HepG2 (cell line): Measurements from ENCODE around the gene DTX4. TPM values are rescaled to one million over a fixed set of nuclear protein-coding genes. Genes with fewer than 3 reads are reported as not detected.

Source experiments
- ATAC-seq: fragments of 200-7000 bp; cut with Tn5 transposase; 3 replicates; pipeline ENCODE4 v1.9.1; 2020; ENCODE audit warnings: mild to moderate bottlenecking, moderate library complexity
- BruUV-seq: library from RNA; stranded (reverse); fragments of 400-500 nt; replicated peaks from 2 replicates; lab custom pipeline; 2021; lab: Mats Ljungman, UMichigan
- CTCF ChIA-PET: fragments of 300-600 bp; formaldehyde crosslinking; extraction: SDS; loops from one replicate; lab custom pipeline; 2021; ENCODE audit warnings: low total read pairs, inconsistent platforms, low intra/inter-chr PET ratio; lab: Yijun Ruan, JAX
- POLR2A ChIA-PET: fragments of 350-600 bp; sonication (Branson Sonifier 250); formaldehyde crosslinking; loops from one replicate; lab custom pipeline; 2020; ENCODE audit warnings: antibody characterized with exemption, inconsistent platforms; lab: Yijun Ruan, JAX
- DNase-seq: peaks from one replicate; pipeline ENCODE4 v3.0.0-alpha.2; 2015; ENCODE audit warnings: low spot score
- FAIRE-seq: peaks from 3 replicates; lab custom pipeline; 2011; peaks lifted over from hg19 to GRCh38; lab: Jason Lieb, UNC
- H2AFZ ChIP-seq: one replicate; pipeline ENCODE4 v1.6.1; 2011; ENCODE audit warnings: low read length, inconsistent platforms
- H3K27ac ChIP-seq: fragments of 300-600 bp; 3 replicates; pipeline ENCODE4 v1.8.0; 2011; ENCODE audit warnings: mixed run types, mild to moderate bottlenecking, mixed read lengths, low read length, inconsistent platforms; ENCODE audit not compliant: insufficient read depth; ENCODE audit errors: extremely low read length
- H3K27me3 ChIP-seq, 2 experiments: fragments of 200-600 bp in 1 of 2; 2 replicates in 1 of 2; 3 replicates in 1 of 2; pipeline versions ENCODE4 v1.6.0 to v1.8.0; 2011; ENCODE audit warnings: low read length in 2 of 2, mild to moderate bottlenecking in 2 of 2, moderate library complexity in 2 of 2, inconsistent platforms in 1 of 2; ENCODE audit not compliant: insufficient read depth in 2 of 2, control insufficient read depth in 1 of 2
- H3K36me3 ChIP-seq, 2 experiments: fragments of 200-600 bp in 1 of 2; replicated peaks in 1 of 2; 2 replicates in 1 of 2; 3 replicates in 1 of 2; pipeline versions ENCODE4 v1.5.1 to v1.8.0; 2011; ENCODE audit warnings: low read length in 2 of 2, inconsistent platforms in 1 of 2; ENCODE audit not compliant: insufficient read depth in 2 of 2, control insufficient read depth in 1 of 2
- H3K4me1 ChIP-seq: 2 replicates; pipeline ENCODE4 v1.5.1; 2012; ENCODE audit warnings: low read length, inconsistent platforms; ENCODE audit not compliant: insufficient read depth
- H3K4me2 ChIP-seq: 2 replicates; pipeline ENCODE4 v1.6.0; 2011; ENCODE audit warnings: low read depth, low read length, inconsistent platforms
- H3K4me3 ChIP-seq, 3 experiments: fragments of 200-600 bp in 1 of 3; sonication (generic), shearing (Covaris generic) in 1 of 3; replicated peaks in 1 of 3; 2 replicates each; pipeline ENCODE4 v1.5.1; 2011 to 2016; ENCODE audit warnings: low read length in 3 of 3, inconsistent platforms in 2 of 3, low read depth in 2 of 3, mild to moderate bottlenecking in 2 of 3, control low read depth in 1 of 3, mixed read lengths in 1 of 3; ENCODE audit not compliant: insufficient read depth in 1 of 3
- H3K79me2 ChIP-seq: one replicate; pipeline ENCODE4 v1.6.1; 2011; ENCODE audit warnings: low read length, inconsistent platforms; ENCODE audit not compliant: insufficient read depth
- H3K9ac ChIP-seq: 2 replicates; pipeline ENCODE4 v1.6.0; 2011; ENCODE audit warnings: mild to moderate bottlenecking, low read depth, low read length, inconsistent platforms; ENCODE audit not compliant: insufficient read depth
- H3K9me3 ChIP-seq: 2 replicates; pipeline ENCODE4 v1.5.1; 2012; ENCODE audit warnings: mild to moderate bottlenecking, low read length
- H4K20me1 ChIP-seq: 2 replicates; pipeline ENCODE4 v1.6.0; 2011; ENCODE audit warnings: inconsistent platforms, mild to moderate bottlenecking, low read length, moderate library complexity; ENCODE audit not compliant: insufficient read depth
- CHCHD3 ChIP-seq: sonication (generic); formaldehyde crosslinking; IDR thresholded peaks from 2 replicates; pipeline ENCODE4 v1.8.0; 2022; ENCODE audit warnings: mild to moderate bottlenecking, missing genetic modification reagents, moderate library complexity
- FOXP1 ChIP-seq, 2 experiments: fragments of 450-650 bp in 1 of 2; IDR thresholded peaks; 2 replicates each; pipeline ENCODE4 v1.6.1; 2017 to 2018; ENCODE audit warnings: antibody characterized with exemption in 1 of 2
- IKZF1 ChIP-seq: fragments of 450-650 bp; IDR thresholded peaks from 2 replicates; pipeline ENCODE4 v1.7.1; 2016
- NCOR1 ChIP-seq: fragments of 200-600 bp; sonication (generic); IDR thresholded peaks from 2 replicates; pipeline ENCODE4 v1.7.0; 2017; ENCODE audit warnings: antibody characterized with exemption, low read length, borderline replicate concordance
- SKI ChIP-seq: fragments of 450-650 bp; IDR thresholded peaks from one replicate; pipeline ENCODE4 v1.6.1; 2018; ENCODE audit warnings: mild to moderate bottlenecking; ENCODE audit not compliant: partially characterized antibody
- SMAD3 ChIP-seq: sonication (generic); formaldehyde crosslinking; IDR thresholded peaks from 2 replicates; pipeline ENCODE4 v1.4.0; 2020; ENCODE audit warnings: missing genetic modification reagents
- SRSF4 ChIP-seq: fragments of 200-400 bp; formaldehyde crosslinking; IDR thresholded peaks from one replicate; pipeline ENCODE4 v1.6.1; 2018; ENCODE audit warnings: mild to moderate bottlenecking, low read depth, low read length, moderate library complexity; ENCODE audit not compliant: poor library complexity, severe bottlenecking
- ZBTB39 ChIP-seq: sonication (generic); formaldehyde crosslinking; IDR thresholded peaks from 2 replicates; pipeline ENCODE4 v1.5.0; 2020; ENCODE audit warnings: missing genetic modification reagents
- ZNF562 ChIP-seq: sonication (generic); formaldehyde crosslinking; IDR thresholded peaks from 2 replicates; pipeline ENCODE4 v1.8.0; 2022; ENCODE audit warnings: missing genetic modification reagents, borderline replicate concordance
- ZNF746 ChIP-seq: sonication (generic); formaldehyde crosslinking; IDR thresholded peaks from 2 replicates; pipeline ENCODE4 v1.8.0; 2022; ENCODE audit warnings: mild to moderate bottlenecking, missing genetic modification reagents
- WGBS: methylation state at CpG from one replicate; pipeline ENCODE4 v1.1.6; 2017; ENCODE audit warnings: low lambda C conversion rate; 5-methylcytosine and 5-hydroxymethylcytosine counted together
- in situ Hi-C: cut with HindIII; loops from 2 replicates; pipeline ENCODE4 v1.10.0; 2017; ENCODE audit warnings: low pct_unique_long_range_greater_than_20kb; ENCODE audit not compliant: extremely low pct_ligation_motif_present
- intact Hi-C: fragments of 100-400 bp; cut with micrococcal nuclease; formaldehyde crosslinking; loops from one replicate; pipeline ENCODE4 v1.10.0; 2022; ENCODE audit not compliant: unreplicated experiment
- polyA plus RNA-seq, 8 experiments: library from polyadenylated mRNA; depleted of rRNA in 3 of 8; stranded (reverse) in 7 of 8; unstranded in 1 of 8; fragments of >200 nt; fragmentation: Illumina TruSeq in 4 of 8; extraction: Trizol in 4 of 8; gene quantifications; 2 replicates each; pipeline versions ENCODE4 v1.2.1 to v1.2.3, GENCODE V29; 2011 to 2016; ENCODE audit warnings: low read depth in 4 of 8, missing spikeins in 1 of 8, mixed read lengths in 1 of 8; ENCODE audit not compliant: insufficient read depth in 1 of 8
- total RNA-seq, 5 experiments: library from RNA; depleted of rRNA; stranded (reverse); fragments of >200 nt; fragmentation: Illumina TruSeq; extraction: Trizol; gene quantifications; 2 replicates each; pipeline ENCODE4 v1.2.3, GENCODE V29; 2016; ENCODE audit warnings: low read depth in 1 of 5
- TF ChIP-seq, protein P1 (sequence below): sonication (generic); formaldehyde crosslinking; conservative IDR thresholded peaks from 2 replicates; pipeline ENCODE4 v1.4.0; 2020; ENCODE audit warnings: mild to moderate bottlenecking, missing genetic modification reagents, moderate library complexity

The DTX4 gene
- total and polyA plus RNA-seq, 2 of the 13 experiments (the other 11 are each of a cell fraction or from before 2014, with no cell fraction given): 0.67 to 5.6 TPM

DNA sequence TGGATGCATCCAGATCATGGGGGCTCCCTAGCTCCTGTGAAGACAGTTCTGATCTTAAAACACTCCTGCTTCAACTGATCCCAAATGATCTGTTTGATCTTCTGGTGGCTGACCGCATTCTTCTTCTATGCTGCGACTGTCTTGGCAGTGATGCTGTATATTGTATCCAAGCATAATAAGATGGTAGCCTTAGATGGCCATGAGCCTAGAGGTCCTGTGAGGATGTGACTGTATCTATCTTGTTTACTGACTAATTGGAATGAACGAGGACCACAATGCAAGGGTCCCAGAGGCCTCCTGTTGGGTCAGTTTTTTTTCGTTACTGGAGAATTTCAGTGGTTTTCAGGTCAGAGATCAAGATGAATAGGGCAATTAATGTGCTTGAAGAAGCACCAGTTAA, 47.9 kb downstream of the DTX4 start (continued):
- TF ChIP-seq ZBTB39 (no peak), SKI (no peak)
- TF ChIP-seq, protein P1, sequence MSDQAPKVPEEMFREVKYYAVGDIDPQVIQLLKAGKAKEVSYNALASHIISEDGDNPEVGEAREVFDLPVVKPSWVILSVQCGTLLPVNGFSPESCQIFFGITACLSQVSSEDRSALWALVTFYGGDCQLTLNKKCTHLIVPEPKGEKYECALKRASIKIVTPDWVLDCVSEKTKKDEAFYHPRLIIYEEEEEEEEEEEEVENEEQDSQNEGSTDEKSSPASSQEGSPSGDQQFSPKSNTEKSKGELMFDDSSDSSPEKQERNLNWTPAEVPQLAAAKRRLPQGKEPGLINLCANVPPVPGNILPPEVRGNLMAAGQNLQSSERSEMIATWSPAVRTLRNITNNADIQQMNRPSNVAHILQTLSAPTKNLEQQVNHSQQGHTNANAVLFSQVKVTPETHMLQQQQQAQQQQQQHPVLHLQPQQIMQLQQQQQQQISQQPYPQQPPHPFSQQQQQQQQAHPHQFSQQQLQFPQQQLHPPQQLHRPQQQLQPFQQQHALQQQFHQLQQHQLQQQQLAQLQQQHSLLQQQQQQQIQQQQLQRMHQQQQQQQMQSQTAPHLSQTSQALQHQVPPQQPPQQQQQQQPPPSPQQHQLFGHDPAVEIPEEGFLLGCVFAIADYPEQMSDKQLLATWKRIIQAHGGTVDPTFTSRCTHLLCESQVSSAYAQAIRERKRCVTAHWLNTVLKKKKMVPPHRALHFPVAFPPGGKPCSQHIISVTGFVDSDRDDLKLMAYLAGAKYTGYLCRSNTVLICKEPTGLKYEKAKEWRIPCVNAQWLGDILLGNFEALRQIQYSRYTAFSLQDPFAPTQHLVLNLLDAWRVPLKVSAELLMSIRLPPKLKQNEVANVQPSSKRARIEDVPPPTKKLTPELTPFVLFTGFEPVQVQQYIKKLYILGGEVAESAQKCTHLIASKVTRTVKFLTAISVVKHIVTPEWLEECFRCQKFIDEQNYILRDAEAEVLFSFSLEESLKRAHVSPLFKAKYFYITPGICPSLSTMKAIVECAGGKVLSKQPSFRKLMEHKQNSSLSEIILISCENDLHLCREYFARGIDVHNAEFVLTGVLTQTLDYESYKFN: no peak
- TF ChIP-seq, all 625 proteins: peak for 0

GRCh38 chr11:59221441-59221840, 49.5 kb downstream of the DTX4 start:
- ATAC-seq: no peak

More at GRCh38 chr11:59221441-59221840, 49.5 kb downstream of the DTX4 start:
- ChIA-PET POLR2A (no interaction called here), CTCF (no interaction called here)
- Histone ChIP-seq H3K4me1 (no peaks in the 10 kb centered on the region), H3K36me3 (no peaks in the 10 kb centered on the region), H3K27ac (no peak overlapping the region), H2AFZ (no peak overlapping the region), H3K79me2 (no peaks in the 10 kb centered on the region), H3K4me2 (no peak overlapping the region), H3K4me3 (no peak overlapping the region), H3K27me3 (peaks cover 0 to 2% of the 10 kb centered on the region in 2 experiments; a peak in 1 of 5 replicates), H4K20me1 (no peaks in the 10 kb centered on the region), H3K9ac (no peak overlapping the region), H3K9me3 (no peaks in the 10 kb centered on the region)
- intact Hi-C loops (no loop called here), in situ Hi-C loops (no loop called here)
- DNase-seq: no peak
- WGBS: 1% methylated on average over 4 of the region's 4 CpGs
- no peak for FAIRE-seq
- BruUV-seq: no TSS peak
- TF ChIP-seq FOXP1 (IDR thresholded peaks at IDR 0.05): no peak
- TF ChIP-seq FOXP1 (CRISPR knock-in tag; IDR thresholded peaks at IDR 0.05): no peak
- TF ChIP-seq SRSF4: no peak
- TF ChIP-seq ZNF746 (CRISPR knock-in tag): no peak
- no peak for TF ChIP-seq SMAD3 (CRISPR knock-in tag)
- TF ChIP-seq ZNF562 (CRISPR knock-in tag): no peak
- no peak for TF ChIP-seq NCOR1
- no peak for TF ChIP-seq IKZF1
- no peak for TF ChIP-seq CHCHD3 (CRISPR knock-in tag)
